ENCODE data around the gene CHST11. TPM values are rescaled to one million over a fixed set of nuclear protein-coding genes. Genes with fewer than 3 reads are reported as not detected.

Gene CHST11
- total RNA-seq, 1 donor from 2014 or later = 6.0 TPM

DNA sequence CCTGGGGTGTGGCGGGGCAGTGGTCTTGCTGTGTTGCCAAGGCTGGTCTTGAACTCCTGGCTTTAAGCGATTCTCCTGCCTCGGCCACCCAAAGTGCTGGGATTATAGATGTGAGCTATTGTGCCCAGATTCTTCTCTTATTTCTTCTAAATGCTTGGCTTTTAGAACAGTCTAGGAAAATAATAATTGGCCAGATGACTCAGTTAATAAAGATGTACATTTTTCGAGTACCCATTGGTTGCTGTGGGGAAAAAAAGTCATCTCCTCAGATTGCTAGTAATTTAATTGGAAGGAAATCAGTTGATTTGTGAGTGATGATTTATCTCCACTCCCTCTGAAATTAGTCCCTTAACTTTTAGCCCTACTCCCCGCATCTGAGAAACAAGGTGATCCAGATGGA, 45.5 kb downstream of the CHST11 start:
- Histone ChIP-seq H3K4me1 (peaks cover 24% of the 10 kb centered on the region), H3K36me3 (no peaks in the 10 kb centered on the region), H3K4me3 (no peak overlapping the region), H3K27me3 (ENCODE audit: low read depth) (no peaks in the 10 kb centered on the region), H3K27ac (replicated peaks) (no peak overlapping the region), H3K9me3 (replicated peaks) (no peaks in the 10 kb centered on the region)
- intact Hi-C loops (cut with micrococcal nuclease) = no loop called here
- no peak for DNase-seq
- TF ChIP-seq, protein P1, sequence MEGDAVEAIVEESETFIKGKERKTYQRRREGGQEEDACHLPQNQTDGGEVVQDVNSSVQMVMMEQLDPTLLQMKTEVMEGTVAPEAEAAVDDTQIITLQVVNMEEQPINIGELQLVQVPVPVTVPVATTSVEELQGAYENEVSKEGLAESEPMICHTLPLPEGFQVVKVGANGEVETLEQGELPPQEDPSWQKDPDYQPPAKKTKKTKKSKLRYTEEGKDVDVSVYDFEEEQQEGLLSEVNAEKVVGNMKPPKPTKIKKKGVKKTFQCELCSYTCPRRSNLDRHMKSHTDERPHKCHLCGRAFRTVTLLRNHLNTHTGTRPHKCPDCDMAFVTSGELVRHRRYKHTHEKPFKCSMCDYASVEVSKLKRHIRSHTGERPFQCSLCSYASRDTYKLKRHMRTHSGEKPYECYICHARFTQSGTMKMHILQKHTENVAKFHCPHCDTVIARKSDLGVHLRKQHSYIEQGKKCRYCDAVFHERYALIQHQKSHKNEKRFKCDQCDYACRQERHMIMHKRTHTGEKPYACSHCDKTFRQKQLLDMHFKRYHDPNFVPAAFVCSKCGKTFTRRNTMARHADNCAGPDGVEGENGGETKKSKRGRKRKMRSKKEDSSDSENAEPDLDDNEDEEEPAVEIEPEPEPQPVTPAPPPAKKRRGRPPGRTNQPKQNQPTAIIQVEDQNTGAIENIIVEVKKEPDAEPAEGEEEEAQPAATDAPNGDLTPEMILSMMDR (IDR thresholded peaks at IDR 0.05; ENCODE audit: borderline replicate concordance) = no peak

DNA sequence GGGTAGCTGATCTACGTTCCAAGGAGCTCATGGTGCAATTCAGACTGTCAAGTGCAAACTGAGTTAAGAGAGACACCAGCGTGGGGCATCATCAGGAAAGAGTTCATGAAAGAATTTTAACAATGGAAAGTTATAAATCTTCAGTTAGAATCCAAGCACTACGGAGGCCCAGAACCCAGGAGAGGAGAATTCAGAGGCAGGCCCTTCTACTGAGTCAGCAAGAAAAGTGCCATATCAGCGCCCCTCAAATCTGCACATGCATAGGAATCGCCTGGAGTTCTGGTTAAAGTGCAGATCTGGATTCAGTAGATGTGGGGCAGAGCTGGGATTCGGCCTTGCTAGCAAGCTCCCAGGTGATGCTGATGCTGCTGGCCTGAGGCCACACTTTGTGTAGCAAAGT, 45.9 kb downstream of the CHST11 start:
- TF ChIP-seq, protein P1 (IDR thresholded peaks at IDR 0.05; ENCODE audit: borderline replicate concordance) = no peak
- peaks cover 26% of the 10 kb centered on the region for H3K4me1 ChIP-seq
- no peaks in the 10 kb centered on the region for H3K9me3 ChIP-seq (replicated peaks)
- no peaks in the 10 kb centered on the region for H3K36me3 ChIP-seq
- H3K27ac ChIP-seq (replicated peaks) = no peak overlapping the region
- H3K4me3 ChIP-seq = no peak overlapping the region
- intact Hi-C loops (cut with micrococcal nuclease) = no loop called here
- no peak for DNase-seq
- no peaks in the 10 kb centered on the region for H3K27me3 ChIP-seq (ENCODE audit: low read depth)

DNA sequence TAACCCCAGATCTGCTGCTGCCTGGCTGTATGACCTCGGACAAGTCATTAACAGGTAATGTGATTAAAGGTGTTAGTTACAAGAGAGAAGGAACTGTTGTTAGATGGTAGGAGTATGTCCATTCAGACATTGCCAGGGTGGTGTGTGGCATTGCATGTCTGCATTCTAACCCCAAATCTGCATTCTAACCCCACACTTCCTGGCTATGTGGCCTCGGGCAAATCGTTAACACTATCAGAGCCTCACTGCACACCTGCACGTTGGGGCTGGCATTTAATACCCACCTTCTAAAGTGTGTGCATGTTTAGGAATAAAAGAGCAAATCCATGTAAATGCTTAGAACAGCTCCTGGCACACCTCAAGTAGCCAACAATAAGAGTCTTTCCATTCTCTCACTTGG, 46.4 kb downstream of the CHST11 start:
- Histone ChIP-seq H3K4me3 (no peak overlapping the region), H3K9me3 (replicated peaks) (no peaks in the 10 kb centered on the region), H3K27me3 (ENCODE audit: low read depth) (no peaks in the 10 kb centered on the region), H3K36me3 (no peaks in the 10 kb centered on the region), H3K27ac (replicated peaks) (no peak overlapping the region), H3K4me1 (peaks cover 26% of the 10 kb centered on the region)
- intact Hi-C loops (cut with micrococcal nuclease) = no loop called here
- TF ChIP-seq, protein P1 (IDR thresholded peaks at IDR 0.05; ENCODE audit: borderline replicate concordance) = no peak
- DNase-seq = no peak

DNA sequence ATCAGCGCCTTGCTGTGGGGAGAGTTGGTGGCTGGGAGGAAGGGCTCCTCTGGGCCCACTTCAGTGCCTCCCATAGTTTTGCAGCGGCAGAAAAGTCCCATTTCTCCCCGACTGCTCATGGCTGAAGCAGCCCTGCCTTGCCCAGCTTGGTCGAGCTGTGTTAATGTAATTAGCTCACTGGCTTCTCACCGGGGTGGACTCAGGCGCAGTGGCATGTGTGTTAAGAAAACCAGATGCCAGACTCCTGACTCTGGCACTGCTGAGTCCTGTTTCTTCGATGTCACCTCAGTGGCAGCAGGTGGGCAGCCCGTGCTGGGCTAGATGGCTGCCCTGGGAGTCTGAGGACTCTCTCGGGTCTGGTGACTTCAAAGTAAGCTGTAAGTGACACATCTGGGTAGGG, 47.4 kb downstream of the CHST11 start:
- TF ChIP-seq, protein P1 (IDR thresholded peaks at IDR 0.05; ENCODE audit: borderline replicate concordance) = no peak

DNA sequence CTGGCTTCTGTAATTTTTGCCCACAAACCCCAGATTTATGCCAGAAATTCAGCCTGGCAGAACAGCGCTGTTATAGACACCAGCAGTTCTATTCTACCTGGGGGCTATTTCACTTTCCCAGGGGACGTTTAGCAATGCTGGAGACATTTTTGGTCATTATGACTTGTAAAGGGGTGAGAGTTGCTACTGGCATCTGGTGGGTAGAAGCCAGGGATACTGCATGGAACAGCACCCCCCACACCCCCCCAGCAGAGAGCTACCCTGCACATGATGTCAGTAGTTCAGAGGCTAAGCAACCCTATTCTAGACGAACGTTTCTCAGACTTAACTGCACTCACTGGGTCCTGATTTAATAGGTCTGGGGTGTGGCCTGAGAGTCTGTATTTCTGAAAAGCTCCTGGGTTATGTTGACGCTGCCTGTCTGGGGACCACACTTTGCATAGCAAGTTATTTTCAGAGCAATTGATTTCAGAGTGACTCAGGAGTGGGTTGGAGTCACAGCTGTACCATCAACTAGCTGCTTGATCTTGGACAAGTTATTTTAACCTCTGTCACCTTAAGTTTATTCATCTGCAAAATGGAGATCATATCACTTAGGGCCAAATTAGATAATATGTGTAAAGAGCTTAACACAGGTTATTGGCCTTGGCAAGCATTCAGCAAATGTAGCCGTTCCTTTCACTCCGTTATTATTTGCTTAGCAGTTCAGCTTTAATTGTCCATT, 48.5 kb downstream of the CHST11 start:
- H3K9me3 ChIP-seq (replicated peaks) = no peaks in the 10 kb centered on the region
- TF ChIP-seq, protein P1 (IDR thresholded peaks at IDR 0.05; ENCODE audit: borderline replicate concordance) = no peak
- no peaks in the 10 kb centered on the region for H3K36me3 ChIP-seq
- no peak overlapping the region for H3K4me3 ChIP-seq
- no peak for DNase-seq
- peaks cover 32% of the 10 kb centered on the region for H3K4me1 ChIP-seq
- no peak overlapping the region for H3K27ac ChIP-seq (replicated peaks)
- intact Hi-C loops (cut with micrococcal nuclease) = no loop called here
- H3K27me3 ChIP-seq (ENCODE audit: low read depth) = no peaks in the 10 kb centered on the region

More for the DNA sequence above, 47.4 kb downstream of the CHST11 start:
- no peaks in the 10 kb centered on the region for H3K36me3 ChIP-seq
- H3K27me3 ChIP-seq (ENCODE audit: low read depth) = no peaks in the 10 kb centered on the region
- H3K4me3 ChIP-seq = no peak overlapping the region
- H3K9me3 ChIP-seq (replicated peaks) = no peaks in the 10 kb centered on the region
- intact Hi-C loops (cut with micrococcal nuclease) = no loop called here
- peaks cover 26% of the 10 kb centered on the region for H3K4me1 ChIP-seq
- DNase-seq = no peak
- H3K27ac ChIP-seq (replicated peaks) = no peak overlapping the region

Measured in left ventricle myocardium inferior (tissue), 1 donor.